PC-3 (cell line): ENCODE results near the gene EPN2. TPM values are rescaled to one million over a fixed set of nuclear protein-coding genes. Genes with fewer than 3 reads are reported as not detected.

Source experiments
- ATAC-seq: fragments of 200-7000 bp; cut with Tn5 transposase; 2 replicates; pipeline ENCODE4 v1.9.1; 2020; ENCODE audit warnings: mild to moderate bottlenecking, moderate library complexity
- BruUV-seq: library from RNA; stranded (reverse); fragments of 400-500 nt; replicated peaks from 2 replicates; lab custom pipeline; 2021; lab: Mats Ljungman, UMichigan
- CTCF ChIA-PET: fragments of 300-600 bp; sonication (Branson Sonifier 250); formaldehyde crosslinking; loops from one replicate; lab custom pipeline; 2022; ENCODE audit warnings: antibody characterized with exemption; lab: Charles Lee
- POLR2A ChIA-PET: fragments of 300-600 bp; sonication (Branson Sonifier 250); formaldehyde crosslinking; loops from one replicate; lab custom pipeline; 2022; ENCODE audit warnings: antibody characterized with exemption; ENCODE audit not compliant: unreplicated experiment; lab: Charles Lee
- DNase-seq: peaks from one replicate; pipeline ENCODE4 v3.0.0-alpha.2; 2015
- H2AFZ ChIP-seq: fragments of 300-600 bp; sonication (generic); 2 replicates; pipeline ENCODE4 v1.6.0; 2016; ENCODE audit warnings: antibody characterized with exemption, low read length
- H3F3A ChIP-seq: fragments of 300-600 bp; sonication (generic); one replicate; pipeline ENCODE4 v1.6.0; 2017; ENCODE audit warnings: antibody characterized with exemption, low read length, control low read depth, mild to moderate bottlenecking; ENCODE audit not compliant: unreplicated experiment
- H3K27ac ChIP-seq: fragments of 300-600 bp; sonication (generic); 2 replicates; pipeline ENCODE4 v1.5.1; 2016; ENCODE audit warnings: mild to moderate bottlenecking, low read length
- H3K27me3 ChIP-seq: fragments of 300-600 bp; sonication (generic); 2 replicates; pipeline ENCODE4 v1.6.1; 2016; ENCODE audit warnings: low read length, mixed read lengths
- H3K36me3 ChIP-seq: fragments of 300-600 bp; sonication (generic); 2 replicates; pipeline ENCODE4 v1.6.1; 2016; ENCODE audit warnings: low read depth, mixed run types, low read length, mixed read lengths
- H3K4me1 ChIP-seq: fragments of 300-600 bp; sonication (generic); 2 replicates; pipeline ENCODE4 v1.5.1; 2016; ENCODE audit warnings: low read length; ENCODE audit not compliant: insufficient read depth
- H3K4me2 ChIP-seq: fragments of 300-600 bp; sonication (generic); 2 replicates; pipeline ENCODE4 v1.6.0; 2016; ENCODE audit warnings: low read length
- H3K4me3 ChIP-seq: fragments of 300-600 bp; sonication (generic); 2 replicates; pipeline ENCODE4 v1.5.1; 2016; ENCODE audit warnings: mild to moderate bottlenecking, low read length, mixed read lengths
- H3K79me2 ChIP-seq: fragments of 300-600 bp; sonication (generic); 2 replicates; pipeline ENCODE4 v1.6.1; 2017; ENCODE audit warnings: low read length, mixed read lengths
- H3K9ac ChIP-seq: fragments of 300-600 bp; sonication (generic); 2 replicates; pipeline ENCODE4 v1.6.0; 2016; ENCODE audit warnings: mild to moderate bottlenecking, low read length
- H3K9me2 ChIP-seq: fragments of 300-600 bp; sonication (generic); replicated peaks from 2 replicates; pipeline ENCODE4 v1.6.1; 2016; ENCODE audit warnings: mixed run types, low read length, mixed read lengths
- H3K9me3 ChIP-seq: fragments of 300-600 bp; sonication (generic); 2 replicates; pipeline ENCODE4 v1.6.1; 2016; ENCODE audit warnings: low read length, mixed read lengths
- H4K20me1 ChIP-seq: fragments of 300-600 bp; sonication (generic); 2 replicates; pipeline ENCODE4 v1.6.1; 2016; ENCODE audit warnings: low read length, mixed read lengths
- EZH2 ChIP-seq: fragments of 300-600 bp; sonication (generic); IDR thresholded peaks from one replicate; pipeline ENCODE4 v1.6.1; 2017; ENCODE audit warnings: antibody characterized with exemption, mild to moderate bottlenecking, low read length; ENCODE audit not compliant: unreplicated experiment
- EZH2phosphoT487 ChIP-seq: fragments of 300-600 bp; sonication (generic); IDR thresholded peaks from 2 replicates; pipeline ENCODE4 v1.6.1; 2018; ENCODE audit warnings: mild to moderate bottlenecking, antibody characterized with exemption, low read length, borderline replicate concordance
- intact Hi-C: fragments of 100-400 bp; cut with micrococcal nuclease; formaldehyde crosslinking; loops from 2 replicates; pipeline ENCODE4 v1.9.0; 2023
- total RNA-seq: library from RNA; depleted of rRNA; stranded (reverse); fragments of >200 nt; gene quantifications from 2 replicates; pipeline ENCODE4 v1.2.3, GENCODE V29; 2014
- TF ChIP-seq, protein P1 (sequence below): fragments of 300-600 bp; sonication (generic); conservative IDR thresholded peaks from 2 replicates; pipeline ENCODE4 v1.5.1; 2017; ENCODE audit warnings: antibody characterized with exemption, low read depth, mild to moderate bottlenecking, low read length

EPN2 gene
- total RNA-seq, 1 experiment from 2014 or later: 46.4 TPM

DNA sequence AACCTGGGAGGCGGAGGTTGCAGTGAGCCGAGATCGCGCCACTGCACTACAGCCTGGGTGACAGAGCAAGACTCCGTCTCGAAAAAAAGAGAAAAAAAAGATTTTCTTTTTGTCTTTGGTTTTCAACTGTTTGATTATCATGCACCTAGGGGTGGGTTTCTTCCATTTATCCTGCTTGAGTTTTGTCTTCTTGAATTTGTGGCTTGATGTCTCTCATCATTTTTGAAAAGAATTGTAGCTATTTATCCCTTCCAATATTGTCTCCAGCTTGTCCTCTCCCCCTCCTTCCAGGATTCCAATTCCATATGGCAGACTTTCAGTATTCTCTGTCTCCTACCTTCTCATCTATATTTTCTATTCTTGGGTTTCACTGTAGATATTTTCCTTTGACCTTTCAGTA, 117.6 kb downstream of the EPN2 start:
- Histone ChIP-seq H3K4me2 (no peak overlapping the region), H3K9me3 (no peaks in the 10 kb centered on the region), H3K9me2 (no peaks in the 10 kb centered on the region), H3K4me1 (peaks cover 15% of the 10 kb centered on the region), H2AFZ (no peak overlapping the region), H3F3A (no peaks in the 10 kb centered on the region), H3K27ac (peak overlapping the region; percentile 17; the same call in 1 of the 2 replicates), H3K79me2 (no peaks in the 10 kb centered on the region), H3K27me3 (no peaks in the 10 kb centered on the region), H3K36me3 (no peaks in the 10 kb centered on the region), H3K9ac (no peak overlapping the region), H4K20me1 (no peaks in the 10 kb centered on the region), H3K4me3 (no peak overlapping the region)
- ChIA-PET CTCF (interaction anchor here (0.6 to 1.1 kb wide), 2 partner anchors 28 to 76 kb away, joined by 3 to 6 read pairs; no protein-coding TSS in a partner anchor), POLR2A (interaction anchor here (1.1 kb wide), 1 partner anchor 23 kb away, joined by 6 read pairs; no protein-coding TSS in a partner anchor)
- TF ChIP-seq EZH2phosphoT487: no peak
- no peak for TF ChIP-seq EZH2
- TF ChIP-seq, protein P1, sequence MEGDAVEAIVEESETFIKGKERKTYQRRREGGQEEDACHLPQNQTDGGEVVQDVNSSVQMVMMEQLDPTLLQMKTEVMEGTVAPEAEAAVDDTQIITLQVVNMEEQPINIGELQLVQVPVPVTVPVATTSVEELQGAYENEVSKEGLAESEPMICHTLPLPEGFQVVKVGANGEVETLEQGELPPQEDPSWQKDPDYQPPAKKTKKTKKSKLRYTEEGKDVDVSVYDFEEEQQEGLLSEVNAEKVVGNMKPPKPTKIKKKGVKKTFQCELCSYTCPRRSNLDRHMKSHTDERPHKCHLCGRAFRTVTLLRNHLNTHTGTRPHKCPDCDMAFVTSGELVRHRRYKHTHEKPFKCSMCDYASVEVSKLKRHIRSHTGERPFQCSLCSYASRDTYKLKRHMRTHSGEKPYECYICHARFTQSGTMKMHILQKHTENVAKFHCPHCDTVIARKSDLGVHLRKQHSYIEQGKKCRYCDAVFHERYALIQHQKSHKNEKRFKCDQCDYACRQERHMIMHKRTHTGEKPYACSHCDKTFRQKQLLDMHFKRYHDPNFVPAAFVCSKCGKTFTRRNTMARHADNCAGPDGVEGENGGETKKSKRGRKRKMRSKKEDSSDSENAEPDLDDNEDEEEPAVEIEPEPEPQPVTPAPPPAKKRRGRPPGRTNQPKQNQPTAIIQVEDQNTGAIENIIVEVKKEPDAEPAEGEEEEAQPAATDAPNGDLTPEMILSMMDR: no peak
- intact Hi-C loops: no loop called here
- ATAC-seq: no peak
- no TSS peak for BruUV-seq
- DNase-seq: no peak

DNA sequence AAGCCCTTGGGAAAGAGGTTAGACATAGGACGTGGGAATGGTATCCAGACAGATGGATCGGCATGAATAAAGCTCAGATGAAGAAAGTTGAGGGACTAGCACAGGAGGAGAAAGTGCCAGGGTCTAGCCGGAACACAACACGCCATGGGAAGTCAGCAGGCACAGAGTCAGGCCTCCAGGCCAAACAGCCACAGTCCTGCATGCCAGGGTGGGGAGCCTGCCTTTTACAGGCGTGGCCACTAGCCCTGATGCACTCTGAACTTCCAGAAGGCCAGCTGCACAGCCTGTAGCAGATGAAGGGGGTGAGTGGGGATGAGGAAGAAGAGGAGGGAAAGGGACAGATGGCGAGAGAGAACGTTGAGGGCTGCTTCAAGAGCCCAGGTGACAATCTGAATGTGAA, 120.2 kb downstream of the EPN2 start:
- no TSS peak for BruUV-seq
- Histone ChIP-seq H3F3A (no peaks in the 10 kb centered on the region), H3K27me3 (no peaks in the 10 kb centered on the region), H4K20me1 (no peaks in the 10 kb centered on the region), H3K36me3 (no peaks in the 10 kb centered on the region), H3K4me1 (peaks cover 20% of the 10 kb centered on the region), H3K9ac (no peak overlapping the region), H3K79me2 (peaks cover 4% of the 10 kb centered on the region), H3K9me3 (no peaks in the 10 kb centered on the region), H3K4me2 (no peak overlapping the region), H3K27ac (no peak overlapping the region), H3K9me2 (no peaks in the 10 kb centered on the region), H2AFZ (no peak overlapping the region), H3K4me3 (no peak overlapping the region)
- POLR2A ChIA-PET: no interaction called here
- CTCF ChIA-PET: no interaction called here
- TF ChIP-seq, protein P1: no peak
- TF ChIP-seq EZH2: no peak
- TF ChIP-seq EZH2phosphoT487: no peak
- DNase-seq (no peak), ATAC-seq (no peak)
- intact Hi-C loops: no loop called here

DNA sequence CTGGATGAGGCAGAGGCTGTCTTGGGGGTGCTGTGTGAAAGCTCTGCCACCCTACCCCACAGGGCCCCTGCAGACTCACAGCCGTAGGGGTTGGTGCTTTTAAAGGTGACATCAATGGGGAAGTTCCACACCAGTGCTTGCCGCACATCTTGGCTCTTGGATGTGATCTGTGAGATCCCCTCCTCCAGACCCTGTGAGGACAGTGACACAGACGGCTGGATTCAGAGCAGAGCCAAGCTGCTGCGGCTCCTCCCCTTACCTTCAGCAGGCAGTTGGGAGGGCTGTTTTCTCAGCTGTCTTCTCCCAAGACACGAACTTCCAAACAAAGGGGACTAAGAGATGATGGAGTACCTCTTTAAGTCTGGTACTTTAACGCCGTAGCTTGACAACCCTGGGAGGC, 120.6 kb downstream of the EPN2 start:
- no peak overlapping the region for H3K9ac ChIP-seq
- no TSS peak for BruUV-seq
- POLR2A ChIA-PET: no interaction called here

More for the DNA sequence above, 120.6 kb downstream of the EPN2 start:
- intact Hi-C loops: no loop called here
- no peaks in the 10 kb centered on the region for H3K36me3 ChIP-seq
- TF ChIP-seq, protein P1: no peak
- no peak for TF ChIP-seq EZH2
- no peak for TF ChIP-seq EZH2phosphoT487
- no peak overlapping the region for H3K4me3 ChIP-seq
- no peaks in the 10 kb centered on the region for H3K27me3 ChIP-seq
- no peak overlapping the region for H3K4me2 ChIP-seq
- no peaks in the 10 kb centered on the region for H3K9me2 ChIP-seq
- H3K4me1 ChIP-seq: peaks cover 20% of the 10 kb centered on the region
- H2AFZ ChIP-seq: no peak overlapping the region
- no peak for DNase-seq
- H4K20me1 ChIP-seq: no peaks in the 10 kb centered on the region
- ATAC-seq: no peak
- H3F3A ChIP-seq: no peaks in the 10 kb centered on the region
- CTCF ChIA-PET: no interaction called here
- no peak overlapping the region for H3K27ac ChIP-seq
- H3K79me2 ChIP-seq: peaks cover 4% of the 10 kb centered on the region
- H3K9me3 ChIP-seq: no peaks in the 10 kb centered on the region
